ENCODE data around the gene GUCY1A2. TPM values are rescaled to one million over a fixed set of nuclear protein-coding genes. Genes with fewer than 3 reads are reported as not detected.

GUCY1A2 gene
- total and polyA plus RNA-seq, 2 donors from 2014 or later = 0.75 to 16.1 TPM

DNA sequence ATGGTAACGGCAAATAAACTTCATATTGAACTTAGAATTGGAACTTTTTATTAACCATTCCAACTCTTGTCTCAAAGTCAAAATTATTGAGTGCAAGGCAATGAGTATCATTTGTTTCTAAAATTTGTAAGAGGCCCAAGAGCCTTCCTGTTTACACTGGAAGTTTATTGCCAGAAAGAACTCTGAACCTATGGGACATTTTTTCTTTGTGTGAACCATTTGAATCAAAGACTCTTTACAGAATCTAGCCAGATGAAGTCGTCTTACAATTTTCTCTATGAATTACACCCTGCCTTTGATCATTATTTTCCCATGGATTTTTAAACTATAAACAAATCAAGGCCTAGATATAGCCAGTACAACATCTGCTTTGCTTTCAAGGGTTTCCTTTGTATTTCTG is 2.3 kb upstream of the GUCY1A2 start:
- Histone ChIP-seq H3K27ac (ENCODE audit: low read depth in 2 of 2, low read length in 2 of 2) (no peak overlapping the region), H3K27me3 (ENCODE audit: control insufficient read depth, insufficient read depth, low read length) (peaks cover 2% of the 10 kb centered on the region), H3K9me3 (ENCODE audit: control insufficient read depth in 2 of 3, insufficient read depth in 1 of 3, low read length in 3 of 3) (no peaks in the 10 kb centered on the region), H3K4me1 (ENCODE audit: control insufficient read depth in 2 of 3, insufficient read depth in 2 of 3, low read depth in 1 of 3, low read length in 3 of 3) (peaks cover 0 to 7% (median 0%) of the 10 kb centered on the region in 3 donors), H3K4me3 (ENCODE audit: low read length in 3 of 3) (no peak overlapping the region), H3K9ac (ENCODE audit: low read length in 3 of 3) (no peak overlapping the region), H3K36me3 (ENCODE audit: control insufficient read depth in 2 of 3, insufficient read depth in 3 of 3, low read length in 3 of 3) (no peaks in the 10 kb centered on the region)
- DNase-seq (no peak), FAIRE-seq (no peak)
- TF ChIP-seq CTCF (IDR thresholded peaks at IDR 0.05; ENCODE audit: borderline replicate concordance, extremely low read depth, insufficient read depth) = no peak
- intact Hi-C loops (cut with DNase I) = no loop called here

DNA sequence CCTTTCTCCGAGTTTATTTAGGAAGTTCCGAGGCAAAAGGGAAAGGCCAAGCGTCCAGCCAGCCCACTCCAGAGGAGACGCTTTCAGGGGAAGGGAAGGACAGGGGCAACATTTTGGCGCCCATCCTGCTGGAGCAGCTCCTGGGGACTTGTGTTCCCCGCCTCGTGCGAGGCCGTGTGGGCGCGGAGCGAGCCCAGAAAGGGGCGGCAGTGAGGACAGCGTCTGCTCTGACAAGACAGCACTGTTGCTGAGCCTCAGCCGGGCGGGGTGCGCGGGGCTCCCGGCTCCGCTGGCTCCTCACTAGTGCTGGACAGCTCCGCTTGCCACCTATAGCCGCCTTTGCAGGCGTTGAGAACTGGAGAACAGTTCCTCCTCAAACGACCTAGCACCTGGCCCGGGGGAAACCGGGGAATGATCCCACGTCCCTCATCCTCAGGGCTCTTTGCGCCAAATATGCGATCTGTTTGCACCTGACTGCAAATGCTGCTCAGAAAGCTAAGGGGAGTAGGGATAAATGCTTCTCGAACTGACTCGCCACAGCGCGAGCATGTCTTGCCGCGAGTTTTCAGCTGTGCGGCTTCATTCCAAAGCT is 722 bp upstream of the GUCY1A2 start:
- H3K36me3 ChIP-seq (ENCODE audit: control insufficient read depth in 2 of 3, insufficient read depth in 3 of 3, low read length in 3 of 3) = no peaks in the 10 kb centered on the region
- no peak for FAIRE-seq
- DNase-seq = peak; percentile 86 to 93 (median 90)
- intact Hi-C loops (cut with DNase I) = no loop called here
- H3K4me1 ChIP-seq (ENCODE audit: control insufficient read depth in 2 of 3, insufficient read depth in 2 of 3, low read depth in 1 of 3, low read length in 3 of 3) = peaks cover 0 to 7% (median 0%) of the 10 kb centered on the region in 3 donors
- H3K9me3 ChIP-seq (ENCODE audit: control insufficient read depth in 2 of 3, insufficient read depth in 1 of 3, low read length in 3 of 3) = no peaks in the 10 kb centered on the region
- no peak overlapping the region for H3K9ac ChIP-seq (ENCODE audit: low read length in 3 of 3)
- peak overlapping the region; percentile 28 to 39 (median 33) for H3K4me3 ChIP-seq (ENCODE audit: low read length in 3 of 3)
- H3K27me3 ChIP-seq (ENCODE audit: control insufficient read depth, insufficient read depth, low read length) = peaks cover 2% of the 10 kb centered on the region
- no peak overlapping the region for H3K27ac ChIP-seq (ENCODE audit: low read depth in 2 of 2, low read length in 2 of 2)
- TF ChIP-seq CTCF (IDR thresholded peaks at IDR 0.05; ENCODE audit: borderline replicate concordance, extremely low read depth, insufficient read depth) = no peak

- Histone ChIP-seq H3K36me3 (ENCODE audit: control insufficient read depth in 2 of 3, insufficient read depth in 3 of 3, low read length in 3 of 3) (no peaks in the 10 kb centered on the region), H3K4me1 (ENCODE audit: control insufficient read depth in 2 of 3, insufficient read depth in 2 of 3, low read depth in 1 of 3, low read length in 3 of 3) (peaks cover 0 to 7% (median 0%) of the 10 kb centered on the region in 3 donors), H3K9ac (ENCODE audit: low read length in 3 of 3) (no peak overlapping the region), H3K4me3 (ENCODE audit: low read length in 3 of 3) (peak overlapping the region; percentile 36 to 55 (median 36)), H3K9me3 (ENCODE audit: control insufficient read depth in 2 of 3, insufficient read depth in 1 of 3, low read length in 3 of 3) (no peaks in the 10 kb centered on the region), H3K27ac (ENCODE audit: low read depth in 2 of 2, low read length in 2 of 2) (no peak overlapping the region), H3K27me3 (ENCODE audit: control insufficient read depth, insufficient read depth, low read length) (peaks cover 2% of the 10 kb centered on the region)
- TF ChIP-seq CTCF (IDR thresholded peaks at IDR 0.05; ENCODE audit: borderline replicate concordance, extremely low read depth, insufficient read depth) = peak; percentile 32
- intact Hi-C loops (cut with DNase I) = no loop called here
- peak; percentile 80 to 89 (median 80) for DNase-seq
- no peak for FAIRE-seq
Observed at GRCh38 chr11:107017433-107018218, 650 bp downstream of the GUCY1A2 start.
